SK-N-SH (cell line): Measurements from ENCODE around the gene GABRB3. TPM values are rescaled to one million over a fixed set of nuclear protein-coding genes. Genes with fewer than 3 reads are reported as not detected.

Experiments
- CTCF ChIA-PET: fragments of 300-600, 350-600 bp; formaldehyde crosslinking; extraction: SDS; loops from one replicate; lab custom pipeline; 2021; lab: Yijun Ruan, JAX
- POLR2A ChIA-PET: fragments of 350-600 bp; sonication (Branson Sonifier 250); formaldehyde crosslinking; extraction: SDS; loops from one replicate; lab custom pipeline; 2020; ENCODE audit warnings: antibody characterized with exemption, inconsistent platforms; lab: Yijun Ruan, JAX
- DNase-seq: peaks from one replicate; pipeline ENCODE4 v3.0.0; 2012
- H2AFZ ChIP-seq: fragments of 200-600 bp; sonication (generic); 2 replicates; pipeline ENCODE4 v1.8.1; 2016; ENCODE audit warnings: antibody characterized with exemption, mild to moderate bottlenecking, low read depth
- H3F3A ChIP-seq: fragments of 200-600 bp; sonication (generic); replicated peaks from 2 replicates; pipeline ENCODE3; 2016; ENCODE audit warnings: antibody characterized with exemption, mild to moderate bottlenecking; ENCODE audit not compliant: insufficient read depth
- H3K27ac ChIP-seq, 2 experiments: fragments of 200-500 bp in 1 of 2; fragments of 200-600 bp in 1 of 2; sonication (Bioruptor generic) in 1 of 2; sonication (generic), shearing (Covaris generic) in 1 of 2; 2 replicates each; pipeline versions ENCODE4 v1.5.1 to v1.6.1; 2014 to 2016; ENCODE audit warnings: low read depth in 2 of 2, inconsistent platforms in 1 of 2, low read length in 1 of 2, mild to moderate bottlenecking in 1 of 2, mixed read lengths in 1 of 2
- H3K27me3 ChIP-seq: fragments of 200-600 bp; sonication (generic), shearing (Covaris generic); 2 replicates; pipeline ENCODE4 v1.6.1; 2016; ENCODE audit warnings: mixed run types; ENCODE audit not compliant: insufficient read depth
- H3K36me3 ChIP-seq, 2 experiments: fragments of 200-500 bp in 1 of 2; fragments of 200-600 bp in 1 of 2; sonication (Bioruptor generic) in 1 of 2; sonication (generic) in 1 of 2; replicated peaks in 1 of 2; 2 replicates each; pipeline versions ENCODE3 to v1.5.1; 2014 to 2016; ENCODE audit warnings: low read length in 1 of 2, mild to moderate bottlenecking in 1 of 2; ENCODE audit not compliant: insufficient read depth in 2 of 2, control insufficient read depth in 1 of 2
- H3K4me1 ChIP-seq, 2 experiments: fragments of 200-500 bp in 1 of 2; fragments of 200-600 bp in 1 of 2; sonication (Bioruptor generic) in 1 of 2; sonication (generic), shearing (Covaris generic) in 1 of 2; 2 replicates each; pipeline versions ENCODE4 v1.5.1 to v1.6.1; 2014 to 2016; ENCODE audit warnings: low read depth in 1 of 2, low read length in 1 of 2, mixed run types in 1 of 2; ENCODE audit not compliant: insufficient read depth in 2 of 2, control insufficient read depth in 1 of 2
- H3K4me2 ChIP-seq: fragments of 200-600 bp; sonication (generic), shearing (Covaris generic); 2 replicates; pipeline ENCODE4 v1.6.1; 2017; ENCODE audit warnings: mixed run types
- H3K4me3 ChIP-seq, 2 experiments: fragments of 200-500 bp in 1 of 2; fragments of 200-600 bp in 1 of 2; sonication (Bioruptor generic) in 1 of 2; sonication (generic), shearing (Covaris generic) in 1 of 2; 2 replicates each; pipeline versions ENCODE4 v1.5.1 to v1.8.1; 2014 to 2016; ENCODE audit warnings: low read depth in 2 of 2, inconsistent platforms in 1 of 2, low read length in 1 of 2, mild to moderate bottlenecking in 1 of 2, mixed read lengths in 1 of 2, moderate library complexity in 1 of 2
- H3K79me2 ChIP-seq: fragments of 200-600 bp; sonication (generic); 2 replicates; pipeline ENCODE4 v1.8.1; 2017; ENCODE audit warnings: mild to moderate bottlenecking; ENCODE audit not compliant: insufficient read depth
- H3K9ac ChIP-seq: fragments of 200-600 bp; sonication (generic); 2 replicates; pipeline ENCODE4 v1.6.1; 2017; ENCODE audit warnings: mixed run types
- H3K9me2 ChIP-seq: fragments of 200-600 bp; sonication (generic); 2 replicates; pipeline ENCODE4 v1.6.1; 2017; ENCODE audit warnings: mixed run types
- H3K9me3 ChIP-seq: fragments of 200-600 bp; sonication (generic); 2 replicates; pipeline ENCODE4 v1.6.1; 2017; ENCODE audit warnings: mixed run types, mild to moderate bottlenecking, moderate library complexity
- H4K20me1 ChIP-seq: fragments of 200-600 bp; sonication (generic); 2 replicates; pipeline ENCODE4 v1.6.1; 2017; ENCODE audit warnings: mild to moderate bottlenecking, mixed run types; ENCODE audit not compliant: insufficient read depth
- CHD2 ChIP-seq: fragments of 150-350 bp; IDR thresholded peaks from 2 replicates; pipeline ENCODE4 v1.6.1; 2018; ENCODE audit warnings: low read length; ENCODE audit not compliant: partially characterized antibody
- ELF1 ChIP-seq: IDR thresholded peaks from 2 replicates; pipeline ENCODE4 v1.4.0; 2012
- EZH2phosphoT487 ChIP-seq: fragments of 200-600 bp; sonication (generic); IDR thresholded peaks from 2 replicates; pipeline ENCODE4 v1.6.1; 2017; ENCODE audit warnings: low read depth, mixed run types, mild to moderate bottlenecking, antibody characterized with exemption, moderate library complexity, borderline replicate concordance
- FOXJ3 ChIP-seq: sonication (generic); formaldehyde crosslinking; IDR thresholded peaks from 2 replicates; pipeline ENCODE4 v1.5.1; 2020; ENCODE audit warnings: mild to moderate bottlenecking, missing genetic modification reagents
- FOXM1 ChIP-seq: IDR thresholded peaks from 2 replicates; pipeline ENCODE4 v1.4.0; 2012; ENCODE audit warnings: low read depth, mild to moderate bottlenecking
- GABPA ChIP-seq: IDR thresholded peaks from 2 replicates; pipeline ENCODE4 v1.4.0; 2012; ENCODE audit warnings: low read depth, mild to moderate bottlenecking
- JUND ChIP-seq: IDR thresholded peaks from 2 replicates; pipeline ENCODE4 v1.4.0; 2012
- MEF2A ChIP-seq: IDR thresholded peaks from 2 replicates; pipeline ENCODE4 v1.4.0; 2012; ENCODE audit warnings: low read depth, borderline replicate concordance
- MXI1 ChIP-seq: IDR thresholded peaks from 2 replicates; pipeline ENCODE4 v1.6.1; 2012; ENCODE audit warnings: mild to moderate bottlenecking, low read depth, low read length, improper control_type of control experiment
- SIN3A ChIP-seq: IDR thresholded peaks from 2 replicates; pipeline ENCODE4 v1.6.1; 2012; ENCODE audit warnings: low read depth, mild to moderate bottlenecking, low read length, moderate library complexity, borderline replicate concordance
- SMC3 ChIP-seq: IDR thresholded peaks from 2 replicates; pipeline ENCODE4 v1.6.1; 2012; ENCODE audit warnings: low read depth, low read length, improper control_type of control experiment
- TEAD4 ChIP-seq: IDR thresholded peaks from 2 replicates; pipeline ENCODE4 v1.4.0; 2012; ENCODE audit warnings: mild to moderate bottlenecking, borderline replicate concordance; ENCODE audit not compliant: insufficient read depth
- WGBS: methylation state at CpG from one replicate; pipeline ENCODE4 v1.1.6; 2017; ENCODE audit warnings: low lambda C conversion rate; 5-methylcytosine and 5-hydroxymethylcytosine counted together
- polyA plus RNA-seq, 3 experiments: library from polyadenylated mRNA; depleted of rRNA; stranded (reverse); fragments of >200 nt; gene quantifications; 2 replicates each; pipeline ENCODE4 v1.2.3, GENCODE V29; 2012
- TF ChIP-seq, protein P1 (sequence below): IDR thresholded peaks from 2 replicates; pipeline ENCODE4; 2012
- TF ChIP-seq, protein P2 (sequence below): IDR thresholded peaks from 2 replicates; pipeline ENCODE4 v1.4.0; 2012; ENCODE audit warnings: low read depth, borderline replicate concordance
- TF ChIP-seq, protein P3 (sequence below): fragments of 150-350 bp; IDR thresholded peaks from 2 replicates; pipeline ENCODE4 v1.6.1; 2016; ENCODE audit warnings: mild to moderate bottlenecking, low read depth, low read length
- TF ChIP-seq, protein P4 (sequence below): fragments of 200-600 bp; sonication (generic); IDR thresholded peaks from 2 replicates; pipeline ENCODE4 v1.6.1; 2017; ENCODE audit warnings: antibody characterized with exemption, mild to moderate bottlenecking, moderate library complexity

The GABRB3 gene
- polyA plus RNA-seq, 1 of the 3 experiments (the other 2 are of a cell fraction) = 0.10 TPM

DNA sequence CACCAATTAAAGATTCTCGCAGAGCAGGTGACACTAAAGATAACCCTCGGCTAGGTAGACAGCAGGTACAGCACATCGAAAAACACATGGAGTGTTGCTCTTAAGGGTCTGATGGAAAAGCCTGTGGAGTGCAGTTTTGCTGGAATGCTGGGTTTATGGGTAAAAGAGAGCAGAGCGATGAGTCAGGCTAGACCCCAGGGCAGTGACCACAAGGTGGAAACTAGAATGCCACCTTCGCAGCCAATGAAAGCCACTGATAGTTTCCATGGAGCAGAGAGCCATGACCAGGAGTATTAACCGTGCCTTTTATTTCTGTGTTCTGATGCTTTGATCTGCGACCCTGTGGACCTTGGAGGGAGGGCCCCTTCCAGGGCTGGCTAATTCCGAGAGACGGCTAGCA lies 149.8 kb downstream of the GABRB3 start:
- Histone ChIP-seq H4K20me1 (no peaks in the 10 kb centered on the region), H3K79me2 (no peaks in the 10 kb centered on the region), H3F3A (no peaks in the 10 kb centered on the region), H3K9me2 (no peaks in the 10 kb centered on the region), H3K4me2 (no peak overlapping the region), H2AFZ (no peak overlapping the region), H3K27ac (no peak overlapping the region), H3K4me1 (peaks cover 0 to 7% of the 10 kb centered on the region in 2 experiments; a peak in 2 of 4 replicates), H3K27me3 (no peaks in the 10 kb centered on the region), H3K9ac (no peak overlapping the region), H3K36me3 (no peaks in the 10 kb centered on the region), H3K9me3 (no peaks in the 10 kb centered on the region), H3K4me3 (no peak overlapping the region)
- DNase-seq = no peak
- CTCF ChIA-PET = no interaction called here
- TF ChIP-seq, protein P1, sequence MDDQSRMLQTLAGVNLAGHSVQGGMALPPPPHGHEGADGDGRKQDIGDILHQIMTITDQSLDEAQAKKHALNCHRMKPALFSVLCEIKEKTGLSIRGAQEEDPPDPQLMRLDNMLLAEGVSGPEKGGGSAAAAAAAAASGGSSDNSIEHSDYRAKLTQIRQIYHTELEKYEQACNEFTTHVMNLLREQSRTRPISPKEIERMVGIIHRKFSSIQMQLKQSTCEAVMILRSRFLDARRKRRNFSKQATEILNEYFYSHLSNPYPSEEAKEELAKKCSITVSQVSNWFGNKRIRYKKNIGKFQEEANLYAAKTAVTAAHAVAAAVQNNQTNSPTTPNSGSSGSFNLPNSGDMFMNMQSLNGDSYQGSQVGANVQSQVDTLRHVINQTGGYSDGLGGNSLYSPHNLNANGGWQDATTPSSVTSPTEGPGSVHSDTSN = no peak
- no peak for TF ChIP-seq FOXM1
- no peak for TF ChIP-seq ELF1
- no peak for TF ChIP-seq MEF2A
- no peak for TF ChIP-seq SIN3A
- POLR2A ChIA-PET = no interaction called here
- WGBS = 31% methylated on average over 9 of the region's 9 CpGs

DNA sequence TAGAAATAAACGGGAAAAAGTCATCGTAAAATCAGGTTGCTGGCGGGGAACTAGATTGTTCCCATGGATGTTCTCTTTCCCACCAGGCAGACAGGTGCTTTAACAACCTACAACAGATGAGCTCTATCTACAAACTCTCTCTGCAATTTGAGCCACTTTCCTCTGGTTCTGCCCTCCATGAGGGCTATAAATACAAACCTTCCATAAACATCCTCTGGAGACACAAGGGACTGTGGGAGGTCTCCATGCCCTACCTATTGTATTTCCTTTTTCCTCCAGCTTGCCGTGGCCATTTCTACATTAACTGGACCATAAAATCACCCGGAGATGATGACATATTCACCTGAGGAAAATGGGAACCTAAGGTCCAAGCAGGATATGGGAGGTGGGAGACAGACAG lies 151.1 kb downstream of the GABRB3 start:
- H3K9me2 ChIP-seq = no peaks in the 10 kb centered on the region
- no peaks in the 10 kb centered on the region for H3F3A ChIP-seq
- no peak overlapping the region for H3K27ac ChIP-seq
- 22% methylated on average over 5 of the region's 5 CpGs for WGBS
- ChIA-PET CTCF (no interaction called here), POLR2A (no interaction called here)
- H3K4me1 ChIP-seq = peaks cover 0 to 7% of the 10 kb centered on the region in 2 experiments; a peak in 2 of 4 replicates
- H3K27me3 ChIP-seq = no peaks in the 10 kb centered on the region
- no peak overlapping the region for H2AFZ ChIP-seq
- TF ChIP-seq EZH2phosphoT487 = no peak
- TF ChIP-seq, protein P2, sequence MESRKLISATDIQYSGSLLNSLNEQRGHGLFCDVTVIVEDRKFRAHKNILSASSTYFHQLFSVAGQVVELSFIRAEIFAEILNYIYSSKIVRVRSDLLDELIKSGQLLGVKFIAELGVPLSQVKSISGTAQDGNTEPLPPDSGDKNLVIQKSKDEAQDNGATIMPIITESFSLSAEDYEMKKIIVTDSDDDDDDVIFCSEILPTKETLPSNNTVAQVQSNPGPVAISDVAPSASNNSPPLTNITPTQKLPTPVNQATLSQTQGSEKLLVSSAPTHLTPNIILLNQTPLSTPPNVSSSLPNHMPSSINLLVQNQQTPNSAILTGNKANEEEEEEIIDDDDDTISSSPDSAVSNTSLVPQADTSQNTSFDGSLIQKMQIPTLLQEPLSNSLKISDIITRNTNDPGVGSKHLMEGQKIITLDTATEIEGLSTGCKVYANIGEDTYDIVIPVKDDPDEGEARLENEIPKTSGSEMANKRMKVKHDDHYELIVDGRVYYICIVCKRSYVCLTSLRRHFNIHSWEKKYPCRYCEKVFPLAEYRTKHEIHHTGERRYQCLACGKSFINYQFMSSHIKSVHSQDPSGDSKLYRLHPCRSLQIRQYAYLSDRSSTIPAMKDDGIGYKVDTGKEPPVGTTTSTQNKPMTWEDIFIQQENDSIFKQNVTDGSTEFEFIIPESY = no peak
- TF ChIP-seq JUND = no peak
- TF ChIP-seq CHD2 = no peak
- TF ChIP-seq, protein P3, sequence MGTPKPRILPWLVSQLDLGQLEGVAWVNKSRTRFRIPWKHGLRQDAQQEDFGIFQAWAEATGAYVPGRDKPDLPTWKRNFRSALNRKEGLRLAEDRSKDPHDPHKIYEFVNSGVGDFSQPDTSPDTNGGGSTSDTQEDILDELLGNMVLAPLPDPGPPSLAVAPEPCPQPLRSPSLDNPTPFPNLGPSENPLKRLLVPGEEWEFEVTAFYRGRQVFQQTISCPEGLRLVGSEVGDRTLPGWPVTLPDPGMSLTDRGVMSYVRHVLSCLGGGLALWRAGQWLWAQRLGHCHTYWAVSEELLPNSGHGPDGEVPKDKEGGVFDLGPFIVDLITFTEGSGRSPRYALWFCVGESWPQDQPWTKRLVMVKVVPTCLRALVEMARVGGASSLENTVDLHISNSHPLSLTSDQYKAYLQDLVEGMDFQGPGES = no peak
- no peak for TF ChIP-seq GABPA
- no peak for TF ChIP-seq MXI1
- no peak for TF ChIP-seq FOXJ3 (CRISPR knock-in tag)
- TF ChIP-seq SMC3 = no peak
- TF ChIP-seq, protein P4, sequence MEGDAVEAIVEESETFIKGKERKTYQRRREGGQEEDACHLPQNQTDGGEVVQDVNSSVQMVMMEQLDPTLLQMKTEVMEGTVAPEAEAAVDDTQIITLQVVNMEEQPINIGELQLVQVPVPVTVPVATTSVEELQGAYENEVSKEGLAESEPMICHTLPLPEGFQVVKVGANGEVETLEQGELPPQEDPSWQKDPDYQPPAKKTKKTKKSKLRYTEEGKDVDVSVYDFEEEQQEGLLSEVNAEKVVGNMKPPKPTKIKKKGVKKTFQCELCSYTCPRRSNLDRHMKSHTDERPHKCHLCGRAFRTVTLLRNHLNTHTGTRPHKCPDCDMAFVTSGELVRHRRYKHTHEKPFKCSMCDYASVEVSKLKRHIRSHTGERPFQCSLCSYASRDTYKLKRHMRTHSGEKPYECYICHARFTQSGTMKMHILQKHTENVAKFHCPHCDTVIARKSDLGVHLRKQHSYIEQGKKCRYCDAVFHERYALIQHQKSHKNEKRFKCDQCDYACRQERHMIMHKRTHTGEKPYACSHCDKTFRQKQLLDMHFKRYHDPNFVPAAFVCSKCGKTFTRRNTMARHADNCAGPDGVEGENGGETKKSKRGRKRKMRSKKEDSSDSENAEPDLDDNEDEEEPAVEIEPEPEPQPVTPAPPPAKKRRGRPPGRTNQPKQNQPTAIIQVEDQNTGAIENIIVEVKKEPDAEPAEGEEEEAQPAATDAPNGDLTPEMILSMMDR = no peak
- no peak for TF ChIP-seq FOXM1
- TF ChIP-seq TEAD4 = no peak
- DNase-seq = no peak
- H3K4me3 ChIP-seq = no peak overlapping the region
- no peaks in the 10 kb centered on the region for H3K36me3 ChIP-seq
- no peak overlapping the region for H3K9ac ChIP-seq
- H4K20me1 ChIP-seq = no peaks in the 10 kb centered on the region
- H3K4me2 ChIP-seq = no peak overlapping the region
- H3K9me3 ChIP-seq = no peaks in the 10 kb centered on the region
- H3K79me2 ChIP-seq = no peaks in the 10 kb centered on the region
